Cardiac atrium fibroblast (primary cell): ENCODE measurements around the gene TGOLN2. TPM values are rescaled to one million over a fixed set of nuclear protein-coding genes. Genes with fewer than 3 reads are reported as not detected.

ENCODE experiments used
- total RNA-seq: library from RNA; depleted of rRNA; stranded (reverse); fragments of >200 nt; gene quantifications from 2 replicates; pipeline ENCODE4 v1.2.3, GENCODE V29; 2015

Gene TGOLN2
- 79.6 and 98.8 TPM in 2 replicates for total RNA-seq

GRCh38 chr2:85327822-85328617 lies at the start of gene TGOLN2:
Gene TGOLN2 (minus strand): TSS chr2:85327989. CDS start chr2:85327962, 27 bp downstream.

GRCh38 chr2:85354286-85355072 lies 26.7 kb upstream of the TGOLN2 start, which contains the start of the genes ELMOD3 and RETSAT:
Gene ELMOD3 (plus strand): TSS chr2:85354769. CDS start chr2:85357199, 2,430 bp downstream.
Gene RETSAT (minus strand): TSS chr2:85354528. CDS start chr2:85354507, 21 bp downstream.

Other genes with a start within 250 kb of the TGOLN2 start
- 1.6 and 2.9 TPM in 2 replicates for gene TCF7L1, start 194.6 kb downstream of the TGOLN2 start, total RNA-seq
- gene RETSAT, start 26.5 kb upstream of the TGOLN2 start, total RNA-seq: 44.6 and 55.8 TPM in 2 replicates
- 8.3 and 10.5 TPM in 2 replicates for gene ELMOD3, start 26.8 kb upstream of the TGOLN2 start, total RNA-seq
- 23.3 and 29.4 TPM in 2 replicates for gene CAPG, start 82.4 kb upstream of the TGOLN2 start, total RNA-seq
- gene SH2D6, start 90.7 kb upstream of the TGOLN2 start, total RNA-seq: not detected in 2 replicates
- 86.3 and 97.7 TPM in 2 replicates for gene MAT2A, start 211.2 kb upstream of the TGOLN2 start, total RNA-seq
- gene GGCX, start 233.5 kb upstream of the TGOLN2 start, total RNA-seq: 46.5 and 82.5 TPM in 2 replicates
- gene VAMP8, start 249.6 kb upstream of the TGOLN2 start, total RNA-seq: 0.16 and 2.2 TPM in 2 replicates